Effector memory CD4-positive, alpha-beta T cell (primary cell): ENCODE data around the gene GUCY1B1.
"Not testable (repeated sequence)": the region's sequence is repeated elsewhere in the genome, so short reads cannot be mapped to it uniquely, and the experiment has no call there.

Source experiments
- DNase-seq, 3 donors: peaks; one replicate each; pipeline ENCODE4 v3.0.0-alpha.2; 2020
- H3K27ac ChIP-seq: 2 replicates; pipeline ENCODE4 v1.7.0; 2013; ENCODE audit warnings: mild to moderate bottlenecking, low read length, moderate library complexity; ENCODE audit not compliant: insufficient read depth, poor library complexity, severe bottlenecking
- H3K27me3 ChIP-seq: replicated peaks from 2 replicates; pipeline ENCODE4 v1.7.0; 2013; ENCODE audit warnings: mild to moderate bottlenecking, low read length; ENCODE audit not compliant: insufficient read depth, control insufficient read depth, poor library complexity, severe bottlenecking
- H3K36me3 ChIP-seq: 2 replicates; pipeline ENCODE4 v1.7.0; 2013; ENCODE audit warnings: mild to moderate bottlenecking, low read length, moderate library complexity; ENCODE audit not compliant: control insufficient read depth, insufficient read depth
- H3K4me1 ChIP-seq: 2 replicates; pipeline ENCODE4 v1.7.0; 2013; ENCODE audit warnings: low read length, mild to moderate bottlenecking; ENCODE audit not compliant: control insufficient read depth, insufficient read depth, poor library complexity, severe bottlenecking
- H3K4me3 ChIP-seq: 2 replicates; pipeline ENCODE4 v1.7.0; 2013; ENCODE audit warnings: low read length, low read depth, mild to moderate bottlenecking; ENCODE audit not compliant: insufficient read depth, poor library complexity, severe bottlenecking
- H3K9me3 ChIP-seq: 2 replicates; pipeline ENCODE4 v1.7.0; 2013; ENCODE audit warnings: mild to moderate bottlenecking, low read length, moderate library complexity; ENCODE audit not compliant: control insufficient read depth

Gene GUCY1B1

GRCh38 chr4:155795991-155796390, 37.2 kb downstream of the GUCY1B1 start:
- DNase-seq, result no peak
- H3K4me1 ChIP-seq, result no peaks in the 10 kb centered on the region
- H3K36me3 ChIP-seq, result no peaks in the 10 kb centered on the region
- no peaks in the 10 kb centered on the region for H3K9me3 ChIP-seq
- H3K27me3 ChIP-seq, result no peaks in the 10 kb centered on the region
- H3K27ac ChIP-seq, result no peak overlapping the region
- H3K4me3 ChIP-seq, result no peak overlapping the region

- not testable (repeated sequence) for H3K9me3 ChIP-seq, H3K27me3 ChIP-seq, H3K4me1 ChIP-seq, H3K4me3 ChIP-seq, H3K36me3 ChIP-seq, DNase-seq, H3K27ac ChIP-seq
Observed at GRCh38 chr4:155797581-155797980, 38.8 kb downstream of the GUCY1B1 start.

- Histone ChIP-seq H3K27ac (no peak overlapping the region), H3K36me3 (no peaks in the 10 kb centered on the region), H3K27me3 (no peaks in the 10 kb centered on the region), H3K9me3 (no peaks in the 10 kb centered on the region), H3K4me3 (no peak overlapping the region), H3K4me1 (no peaks in the 10 kb centered on the region)
- DNase-seq, result no peak
Observed at GRCh38 chr4:155799116-155799793, 40.4 kb downstream of the GUCY1B1 start.

- Histone ChIP-seq H3K4me3 (no peak overlapping the region), H3K36me3 (no peaks in the 10 kb centered on the region), H3K4me1 (no peaks in the 10 kb centered on the region), H3K9me3 (no peaks in the 10 kb centered on the region), H3K27ac (no peak overlapping the region), H3K27me3 (no peaks in the 10 kb centered on the region)
- no peak for DNase-seq
Observed at GRCh38 chr4:155799794-155800123, 40.9 kb downstream of the GUCY1B1 start.

GRCh38 chr4:155800685-155801343, 42.0 kb downstream of the GUCY1B1 start:
- no peak for DNase-seq
- H3K9me3 ChIP-seq, result no peaks in the 10 kb centered on the region
- H3K27ac ChIP-seq, result no peak overlapping the region
- H3K36me3 ChIP-seq, result no peaks in the 10 kb centered on the region
- no peak overlapping the region for H3K4me3 ChIP-seq
- H3K27me3 ChIP-seq, result no peaks in the 10 kb centered on the region
- no peaks in the 10 kb centered on the region for H3K4me1 ChIP-seq

GRCh38 chr4:155802190-155802959, 43.6 kb downstream of the GUCY1B1 start:
- H3K4me3 ChIP-seq, result no peak overlapping the region
- H3K36me3 ChIP-seq, result no peaks in the 10 kb centered on the region
- no peaks in the 10 kb centered on the region for H3K27me3 ChIP-seq

GRCh38 chr4:155805016-155805415, 46.2 kb downstream of the GUCY1B1 start:
- no peaks in the 10 kb centered on the region for H3K9me3 ChIP-seq
- H3K4me1 ChIP-seq, result no peaks in the 10 kb centered on the region
- H3K27ac ChIP-seq, result no peak overlapping the region
- H3K36me3 ChIP-seq, result no peaks in the 10 kb centered on the region
- no peak for DNase-seq
- no peaks in the 10 kb centered on the region for H3K27me3 ChIP-seq
- H3K4me3 ChIP-seq, result no peak overlapping the region

More at GRCh38 chr4:155802190-155802959, 43.6 kb downstream of the GUCY1B1 start:
- no peak overlapping the region for H3K27ac ChIP-seq
- no peaks in the 10 kb centered on the region for H3K9me3 ChIP-seq
- no peaks in the 10 kb centered on the region for H3K4me1 ChIP-seq
- no peak for DNase-seq

GRCh38 chr4:155807021-155807420, 48.2 kb downstream of the GUCY1B1 start:
- no peaks in the 10 kb centered on the region for H3K27me3 ChIP-seq
- no peak for DNase-seq

GRCh38 chr4:155809835-155810234, 51.0 kb downstream of the GUCY1B1 start:
- Histone ChIP-seq H3K36me3 (no peaks in the 10 kb centered on the region), H3K27me3 (no peaks in the 10 kb centered on the region), H3K9me3 (no peaks in the 10 kb centered on the region), H3K27ac (no peak overlapping the region), H3K4me1 (no peaks in the 10 kb centered on the region), H3K4me3 (no peak overlapping the region)
- no peak for DNase-seq

More at GRCh38 chr4:155807021-155807420, 48.2 kb downstream of the GUCY1B1 start:
- H3K9me3 ChIP-seq, result no peaks in the 10 kb centered on the region
- no peaks in the 10 kb centered on the region for H3K36me3 ChIP-seq
- no peak overlapping the region for H3K27ac ChIP-seq
- H3K4me3 ChIP-seq, result no peak overlapping the region
- H3K4me1 ChIP-seq, result no peaks in the 10 kb centered on the region

GRCh38 chr4:155811083-155811482, 52.3 kb downstream of the GUCY1B1 start:
- no peak overlapping the region for H3K27ac ChIP-seq
- no peaks in the 10 kb centered on the region for H3K4me1 ChIP-seq
- no peak for DNase-seq
- H3K4me3 ChIP-seq, result no peak overlapping the region
- no peaks in the 10 kb centered on the region for H3K27me3 ChIP-seq
- no peaks in the 10 kb centered on the region for H3K9me3 ChIP-seq
- no peaks in the 10 kb centered on the region for H3K36me3 ChIP-seq
